OCI-LY7 (cell line): ENCODE results near the gene IMMP2L. TPM values are rescaled to one million over a fixed set of nuclear protein-coding genes. Genes with fewer than 3 reads are reported as not detected.

Experiments used
- BruUV-seq: library from RNA; stranded (reverse); fragments of 400-500 nt; replicated peaks from 2 replicates; lab custom pipeline; 2021; lab: Mats Ljungman, UMichigan
- CTCF ChIA-PET: fragments of 300-600 bp; sonication (Branson Sonifier 250); formaldehyde crosslinking; loops from one replicate; lab custom pipeline; 2022; ENCODE audit warnings: antibody characterized with exemption; ENCODE audit not compliant: unreplicated experiment; lab: Charles Lee
- POLR2A ChIA-PET: fragments of 300-600 bp; sonication (Branson Sonifier 250); formaldehyde crosslinking; loops from one replicate; lab custom pipeline; 2022; ENCODE audit warnings: antibody characterized with exemption; lab: Charles Lee
- DNase-seq: peaks from one replicate; pipeline ENCODE4 v3.0.0-alpha.2; 2015; ENCODE audit warnings: low spot score
- H2AFZ ChIP-seq: fragments of 200-600 bp; sonication (generic), shearing (Covaris generic); 2 replicates; pipeline ENCODE4 v1.6.1; 2014; ENCODE audit warnings: mild to moderate bottlenecking, antibody characterized with exemption, low read length, moderate library complexity
- H3K27ac ChIP-seq: fragments of 200-600 bp; sonication (generic); 2 replicates; pipeline ENCODE4 v1.5.1; 2014; ENCODE audit warnings: mixed run types, low read depth, mild to moderate bottlenecking, moderate library complexity, low read length, inconsistent platforms; ENCODE audit not compliant: poor library complexity, severe bottlenecking
- H3K36me3 ChIP-seq: fragments of 200-600 bp; sonication (generic); 2 replicates; pipeline ENCODE4 v1.6.1; 2014; ENCODE audit warnings: mild to moderate bottlenecking, antibody characterized with exemption, low read length, moderate library complexity, mixed read lengths; ENCODE audit not compliant: insufficient read depth
- H3K4me1 ChIP-seq: fragments of 200-600 bp; sonication (generic); 2 replicates; pipeline ENCODE4 v1.5.1; 2014; ENCODE audit warnings: mild to moderate bottlenecking, low read length; ENCODE audit not compliant: insufficient read depth, poor library complexity, severe bottlenecking
- H3K4me2 ChIP-seq: fragments of 200-600 bp; sonication (generic); 2 replicates; pipeline ENCODE4 v1.6.1; 2014; ENCODE audit warnings: mild to moderate bottlenecking, low read length
- H3K4me3 ChIP-seq: fragments of 200-600 bp; sonication (generic); 2 replicates; pipeline ENCODE4 v1.5.1; 2014; ENCODE audit warnings: mild to moderate bottlenecking, low read depth, low read length; ENCODE audit not compliant: poor library complexity, severe bottlenecking
- H3K79me2 ChIP-seq: fragments of 200-600 bp; sonication (generic); 2 replicates; pipeline ENCODE4 v1.6.1; 2016; ENCODE audit warnings: low read depth, mild to moderate bottlenecking, low read length, moderate library complexity, mixed read lengths; ENCODE audit not compliant: insufficient read depth
- H3K9me2 ChIP-seq: fragments of 200-600 bp; sonication (generic); 2 replicates; pipeline ENCODE4 v1.6.1; 2016; ENCODE audit warnings: mild to moderate bottlenecking, low read length, mixed read lengths; ENCODE audit not compliant: insufficient read depth
- H3K9me3 ChIP-seq: fragments of 200-600 bp; sonication (generic); 2 replicates; pipeline ENCODE4 v1.6.1; 2014; ENCODE audit warnings: mild to moderate bottlenecking, mixed run types, low read length, mixed read lengths
- H4K20me1 ChIP-seq: fragments of 200-600 bp; sonication (generic); 2 replicates; pipeline ENCODE4 v1.6.1; 2014; ENCODE audit warnings: mild to moderate bottlenecking, antibody characterized with exemption, low read length, moderate library complexity, mixed read lengths; ENCODE audit not compliant: insufficient read depth
- CTCF ChIP-seq: fragments of 200-600 bp; sonication (generic); conservative IDR thresholded peaks from 2 replicates; pipeline ENCODE4 v1.5.1; 2014; ENCODE audit warnings: mild to moderate bottlenecking, antibody characterized with exemption, low read length, moderate library complexity, mixed read lengths
- EZH2phosphoT487 ChIP-seq: fragments of 200-600 bp; sonication (generic); IDR thresholded peaks from 2 replicates; pipeline ENCODE4 v1.6.1; 2018; ENCODE audit warnings: low read depth, borderline replicate concordance, mild to moderate bottlenecking, mixed run types, antibody characterized with exemption, low read length, moderate library complexity, mixed read lengths
- intact Hi-C: fragments of 100-400 bp; cut with micrococcal nuclease; formaldehyde crosslinking; loops from one replicate; pipeline ENCODE4 v1.10.0; 2022; ENCODE audit not compliant: unreplicated experiment
- total RNA-seq, 2 experiments: library from RNA; depleted of rRNA in 1 of 2; stranded (reverse); fragments of >200 nt in 1 of 2; shearing (Covaris generic) in 1 of 2; gene quantifications; 2 replicates each; pipeline ENCODE4 v1.2.3, GENCODE V29; 2014 to 2022

IMMP2L gene
- total RNA-seq, 2 experiments from 2014 or later: 8.0 to 25.4 TPM

GRCh38 chr7:110853263-110853662 is 709.0 kb downstream of the IMMP2L start:
- POLR2A ChIA-PET: no interaction called here
- no peak overlapping the region for H2AFZ ChIP-seq

GRCh38 chr7:110852156-110852940 is 709.9 kb downstream of the IMMP2L start:
- ChIA-PET CTCF (no interaction called here), POLR2A (interaction anchor here (0.6 kb wide), 1 partner anchor 64 kb away, joined by 3 read pairs; no protein-coding TSS in a partner anchor)
- no peak for DNase-seq
- no TSS peak for BruUV-seq
- H3K4me2 ChIP-seq: no peak overlapping the region
- no peaks in the 10 kb centered on the region for H3K9me2 ChIP-seq
- H3K79me2 ChIP-seq: no peaks in the 10 kb centered on the region
- intact Hi-C loops: no loop called here
- H3K36me3 ChIP-seq: no peaks in the 10 kb centered on the region
- H3K4me1 ChIP-seq: no peaks in the 10 kb centered on the region
- H2AFZ ChIP-seq: no peak overlapping the region
- TF ChIP-seq CTCF (no peak), EZH2phosphoT487 (no peak)
- no peak overlapping the region for H3K4me3 ChIP-seq
- no peaks in the 10 kb centered on the region for H3K9me3 ChIP-seq
- H4K20me1 ChIP-seq: no peaks in the 10 kb centered on the region
- H3K27ac ChIP-seq: no peak overlapping the region

More at GRCh38 chr7:110853263-110853662, 709.0 kb downstream of the IMMP2L start:
- Histone ChIP-seq H3K9me3 (no peaks in the 10 kb centered on the region), H3K4me3 (no peak overlapping the region), H3K79me2 (no peaks in the 10 kb centered on the region), H3K4me2 (no peak overlapping the region), H3K36me3 (no peaks in the 10 kb centered on the region), H3K27ac (no peak overlapping the region), H3K9me2 (no peaks in the 10 kb centered on the region), H3K4me1 (no peaks in the 10 kb centered on the region), H4K20me1 (no peaks in the 10 kb centered on the region)
- no peak for DNase-seq
- intact Hi-C loops: no loop called here
- BruUV-seq: no TSS peak
- no peak for TF ChIP-seq EZH2phosphoT487
- no peak for TF ChIP-seq CTCF
- CTCF ChIA-PET: no interaction called here

GRCh38 chr7:110850224-110850623 is 712.1 kb downstream of the IMMP2L start:
- intact Hi-C loops: no loop called here
- H3K79me2 ChIP-seq: no peaks in the 10 kb centered on the region
- TF ChIP-seq CTCF: no peak
- TF ChIP-seq EZH2phosphoT487: no peak
- H3K4me2 ChIP-seq: no peak overlapping the region
- no peaks in the 10 kb centered on the region for H4K20me1 ChIP-seq
- H3K27ac ChIP-seq: no peak overlapping the region
- POLR2A ChIA-PET: no interaction called here
- H3K9me2 ChIP-seq: no peaks in the 10 kb centered on the region
- H2AFZ ChIP-seq: no peak overlapping the region
- BruUV-seq: no TSS peak
- CTCF ChIA-PET: no interaction called here
- DNase-seq: no peak
- H3K4me3 ChIP-seq: no peak overlapping the region
- no peaks in the 10 kb centered on the region for H3K9me3 ChIP-seq
- H3K4me1 ChIP-seq: no peaks in the 10 kb centered on the region
- H3K36me3 ChIP-seq: no peaks in the 10 kb centered on the region
